HG03432 (cell line): ENCODE data around the gene ATP6V1B1.
A peak's percentile ranks its signal among the peaks of the same experiment; 100 is the strongest.

Experiments used
- ATAC-seq: cut with Tn5 transposase; IDR thresholded peaks from one replicate; pipeline ENCODE4 v1.9.1; 2021; ENCODE audit warnings: mild to moderate bottlenecking, moderate library complexity; ENCODE audit not compliant: unreplicated experiment

The ATP6V1B1 gene

GRCh38 chr2:70964596-70965386, 29.1 kb downstream of the ATP6V1B1 start:
- peak; percentile 92 for ATAC-seq

DNA sequence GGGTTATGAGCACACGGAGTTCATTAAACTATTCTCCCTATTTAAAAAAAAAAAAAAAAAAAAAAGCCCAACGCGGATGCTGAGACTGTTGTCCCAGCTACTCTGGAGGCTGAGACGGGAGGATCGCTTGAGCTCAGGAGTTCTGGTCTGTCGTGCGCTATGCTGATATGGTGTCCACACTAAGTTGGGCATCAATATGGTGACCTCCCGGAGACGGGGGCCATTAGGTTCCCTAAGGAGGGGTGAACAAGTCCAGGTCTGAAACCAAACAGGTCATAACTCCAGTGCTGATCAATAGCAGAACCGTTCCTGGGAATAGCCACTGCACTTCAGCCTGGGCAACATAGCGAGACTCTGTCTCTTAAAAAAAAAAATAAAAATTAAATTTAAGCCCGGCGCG, 29.8 kb downstream of the ATP6V1B1 start:
- no peak for ATAC-seq

DNA sequence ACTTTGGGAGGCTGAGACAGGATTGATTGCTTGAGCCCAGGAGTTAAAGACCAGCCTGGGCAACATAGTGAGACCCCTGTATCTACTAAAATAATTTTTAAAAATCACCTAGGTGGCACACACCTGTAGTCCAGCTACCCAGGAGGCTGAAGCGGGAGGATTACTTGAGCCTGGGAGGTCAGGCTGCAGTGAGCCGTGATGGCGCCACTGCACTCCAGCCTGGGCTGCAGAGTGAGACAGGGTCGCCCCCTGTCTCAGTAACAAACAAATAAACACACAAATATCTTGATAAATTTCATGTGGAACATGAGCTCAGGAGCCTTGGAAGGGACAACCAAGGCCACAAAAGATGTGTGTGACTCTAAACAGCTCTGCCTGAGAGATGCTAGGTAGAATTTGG, 31.0 kb downstream of the ATP6V1B1 start:
- no peak for ATAC-seq

DNA sequence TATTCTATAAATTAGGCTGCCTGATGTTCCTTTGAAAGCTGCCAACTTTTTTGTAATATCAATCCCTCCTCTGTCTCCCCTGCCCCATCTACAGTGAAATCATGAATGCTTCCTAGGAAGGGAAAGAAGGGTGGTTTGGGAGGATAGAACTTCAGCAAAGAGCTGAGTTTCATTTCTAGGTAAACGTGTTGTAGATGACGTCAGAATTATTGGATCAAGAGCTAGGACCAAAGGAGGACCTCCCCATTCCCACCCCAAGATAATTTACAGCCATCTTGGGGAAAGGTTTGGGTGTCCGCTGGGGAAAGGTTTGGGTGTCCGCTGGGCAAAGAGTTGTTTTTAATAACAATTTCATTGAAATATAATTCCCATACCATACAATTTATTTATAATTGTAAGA, 31.5 kb downstream of the ATP6V1B1 start:
- ATAC-seq, result no peak

DNA sequence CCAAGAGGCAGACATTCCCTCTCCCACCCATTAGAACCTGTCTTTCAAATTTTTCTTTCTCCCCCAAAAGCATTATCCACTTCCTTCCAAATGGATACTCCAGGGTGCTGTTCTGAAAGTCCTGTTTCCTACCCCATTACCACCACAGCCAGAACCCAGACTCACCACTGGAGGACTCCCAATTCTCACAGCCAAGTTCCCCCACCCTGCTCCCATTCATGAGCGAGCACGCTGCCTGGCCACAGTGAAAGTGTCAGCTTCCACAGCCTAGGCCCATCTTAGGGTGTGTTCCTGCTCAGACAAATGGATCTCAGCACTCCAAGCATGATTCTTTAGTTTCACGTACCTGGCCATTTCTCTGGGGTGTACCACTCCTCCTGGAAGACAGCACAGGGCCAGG, 38.9 kb downstream of the ATP6V1B1 start:
- no peak for ATAC-seq

DNA sequence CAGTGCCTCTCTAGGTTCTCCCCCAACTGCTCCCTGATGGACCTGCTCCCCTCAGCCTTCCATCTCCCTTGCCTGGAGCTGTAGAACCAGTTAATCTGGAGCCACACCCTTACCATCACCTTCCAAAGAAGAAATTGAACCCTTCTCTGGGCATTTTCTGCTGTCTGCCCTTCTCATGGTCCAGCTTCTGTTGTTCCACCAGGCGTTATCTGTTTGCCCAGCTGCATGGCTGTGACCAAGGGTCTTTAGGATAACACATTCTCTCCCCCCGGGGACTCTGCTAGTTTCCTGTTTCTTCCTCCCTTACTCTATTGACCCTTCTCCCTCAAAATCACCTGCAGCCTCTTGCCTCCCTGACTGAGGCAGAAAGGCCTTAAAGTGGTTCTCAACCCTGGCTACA, 39.5 kb downstream of the ATP6V1B1 start:
- ATAC-seq, result no peak

GRCh38 chr2:70977605-70978205, 42.0 kb downstream of the ATP6V1B1 start:
- no peak for ATAC-seq

- peak; percentile 40 for ATAC-seq
Observed at GRCh38 chr2:70978341-70979179, 42.9 kb downstream of the ATP6V1B1 start, which contains the start of gene ANKRD53. TSS of gene ANKRD53 (plus strand) at chr2:70978630. CDS start at chr2:70978646, 16 bp downstream.

GRCh38 chr2:70979180-70979488, 43.4 kb downstream of the ATP6V1B1 start:
- no peak for ATAC-seq

DNA sequence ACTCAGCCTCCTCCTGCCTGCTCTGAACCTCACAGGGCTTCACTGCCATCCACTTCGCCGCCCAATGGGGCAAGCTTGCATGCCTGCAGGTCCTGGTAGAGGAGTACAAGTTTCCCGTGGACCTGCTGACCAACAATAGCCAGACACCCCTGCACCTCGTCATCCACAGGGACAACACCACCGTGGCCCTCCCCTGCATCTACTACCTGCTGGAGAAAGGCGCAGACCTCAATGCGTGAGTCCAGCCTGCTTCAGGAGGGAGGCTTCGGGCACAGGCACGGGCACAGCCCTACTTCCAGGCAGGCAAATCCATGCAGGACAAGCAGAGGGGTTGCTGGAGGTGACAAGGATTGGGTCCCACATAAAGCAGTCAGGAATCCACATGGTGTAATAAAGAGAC, 43.9 kb downstream of the ATP6V1B1 start:
- no peak for ATAC-seq

- ATAC-seq, result no peak
Observed at GRCh38 chr2:70981421-70981820, 45.7 kb downstream of the ATP6V1B1 start.

DNA sequence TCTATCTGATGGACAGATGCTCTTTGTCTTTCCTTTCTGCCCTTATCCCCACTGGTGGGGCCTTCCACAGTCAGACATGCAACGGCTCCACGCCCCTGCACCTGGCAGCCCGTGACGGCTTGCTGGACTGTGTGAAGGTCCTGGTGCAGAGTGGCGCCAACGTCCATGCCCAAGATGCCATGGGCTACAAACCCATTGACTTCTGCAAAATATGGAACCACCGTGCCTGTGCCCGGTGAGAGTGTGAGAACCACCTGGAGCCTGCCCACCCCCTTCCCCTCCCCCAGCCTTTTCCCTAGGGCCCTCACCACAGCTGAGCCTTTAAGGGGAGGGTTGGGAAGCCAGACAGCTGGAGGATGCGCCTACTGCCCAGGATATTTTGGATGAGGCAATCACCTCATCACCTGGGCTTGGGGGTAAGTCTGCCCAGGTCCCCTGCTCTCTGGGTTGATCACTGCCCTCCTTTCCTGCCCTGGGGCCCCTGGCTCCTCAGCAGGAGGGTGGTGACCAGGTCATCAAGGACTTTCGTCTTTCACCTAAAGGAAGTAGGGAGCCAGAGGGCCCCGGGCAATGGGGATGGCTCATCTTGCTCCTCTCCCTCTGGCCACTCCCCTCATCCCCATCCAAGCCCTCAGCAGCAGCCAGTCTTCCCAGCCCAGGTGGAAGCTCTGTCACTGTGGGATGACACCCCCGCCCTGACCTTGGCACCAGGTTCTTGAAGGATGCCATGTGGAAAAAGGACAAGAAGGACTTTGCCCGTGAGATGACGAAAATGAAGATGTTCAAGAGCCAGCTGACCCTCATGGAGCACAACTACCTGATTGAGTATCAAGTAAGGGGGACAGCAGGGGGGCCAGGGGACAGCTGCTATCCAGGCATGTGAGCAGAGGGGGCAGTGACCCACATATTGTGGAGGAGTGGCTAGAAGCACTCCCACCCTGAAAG, 46.4 kb downstream of the ATP6V1B1 start:
- ATAC-seq, result no peak

DNA sequence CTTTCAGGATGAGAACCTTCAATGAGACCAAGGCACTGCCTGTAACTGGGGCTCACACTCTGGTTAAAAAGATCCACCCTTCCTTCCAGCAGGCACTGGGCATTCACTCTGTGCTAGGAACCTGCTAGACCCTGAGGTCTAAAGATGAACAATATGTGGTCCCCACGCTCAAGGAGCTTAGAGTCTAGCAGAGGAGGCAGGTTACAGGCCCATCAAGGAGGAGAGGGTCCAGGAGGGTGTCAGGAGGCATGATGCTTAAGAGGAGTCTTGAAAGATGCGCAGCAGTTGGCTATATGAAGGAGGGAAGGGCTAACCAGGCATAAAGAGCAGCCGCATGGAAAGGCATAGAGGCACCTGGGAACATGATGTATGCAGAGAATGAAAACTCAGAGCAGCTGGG, 47.3 kb downstream of the ATP6V1B1 start:
- ATAC-seq, result no peak

DNA sequence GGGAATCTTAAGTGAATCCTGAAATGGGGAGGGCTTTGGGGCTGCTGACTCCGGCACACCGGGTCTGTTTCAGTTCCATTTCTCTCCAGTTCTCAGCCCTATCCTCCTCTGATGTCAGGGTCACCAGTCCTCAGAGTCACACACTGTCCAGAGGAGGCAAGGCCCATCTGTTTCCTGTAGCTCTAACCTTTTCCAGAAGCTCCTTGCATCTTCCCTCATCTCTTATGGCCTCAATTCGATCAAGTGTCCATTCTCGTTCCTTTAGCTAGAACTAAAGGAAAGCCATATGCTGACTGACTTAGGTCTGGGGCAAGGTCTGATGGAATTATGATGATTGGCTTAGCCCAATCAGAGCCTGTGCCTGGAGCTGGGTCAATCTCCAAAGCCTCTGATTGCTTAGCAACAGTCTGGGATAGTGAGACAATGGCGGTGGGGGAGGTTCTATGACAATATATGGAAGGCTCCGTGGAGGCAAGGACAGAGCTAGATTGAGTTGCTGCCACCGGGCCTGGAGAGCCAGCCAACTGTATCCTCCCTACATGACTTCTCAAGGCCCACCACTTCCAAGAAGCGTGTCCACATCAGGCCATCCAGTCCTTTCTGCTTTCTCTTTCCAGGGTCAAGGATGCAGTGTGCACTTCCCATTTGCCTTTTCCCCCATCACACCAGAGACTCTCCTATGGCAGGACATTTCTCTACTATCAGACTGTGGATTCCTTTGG, 48.0 kb downstream of the ATP6V1B1 start:
- no peak for ATAC-seq

DNA sequence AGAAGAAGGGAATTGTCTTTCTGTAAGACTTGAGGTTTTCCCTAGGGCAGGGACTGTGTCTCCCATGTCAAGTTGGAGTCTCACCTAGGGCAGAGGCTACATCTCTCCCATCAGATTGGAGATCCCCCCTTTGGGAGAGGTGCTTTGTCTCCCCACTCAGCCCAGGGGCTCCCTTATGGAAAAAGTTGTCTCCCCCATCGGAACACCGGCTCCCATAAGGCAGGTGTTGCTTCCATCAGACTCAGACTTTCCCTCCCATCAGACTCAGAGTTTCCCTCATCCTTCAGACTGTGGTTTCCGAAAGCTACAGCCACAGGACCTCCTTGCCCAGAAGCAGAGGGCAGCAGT, 48.5 kb downstream of the ATP6V1B1 start:
- ATAC-seq, result no peak

DNA sequence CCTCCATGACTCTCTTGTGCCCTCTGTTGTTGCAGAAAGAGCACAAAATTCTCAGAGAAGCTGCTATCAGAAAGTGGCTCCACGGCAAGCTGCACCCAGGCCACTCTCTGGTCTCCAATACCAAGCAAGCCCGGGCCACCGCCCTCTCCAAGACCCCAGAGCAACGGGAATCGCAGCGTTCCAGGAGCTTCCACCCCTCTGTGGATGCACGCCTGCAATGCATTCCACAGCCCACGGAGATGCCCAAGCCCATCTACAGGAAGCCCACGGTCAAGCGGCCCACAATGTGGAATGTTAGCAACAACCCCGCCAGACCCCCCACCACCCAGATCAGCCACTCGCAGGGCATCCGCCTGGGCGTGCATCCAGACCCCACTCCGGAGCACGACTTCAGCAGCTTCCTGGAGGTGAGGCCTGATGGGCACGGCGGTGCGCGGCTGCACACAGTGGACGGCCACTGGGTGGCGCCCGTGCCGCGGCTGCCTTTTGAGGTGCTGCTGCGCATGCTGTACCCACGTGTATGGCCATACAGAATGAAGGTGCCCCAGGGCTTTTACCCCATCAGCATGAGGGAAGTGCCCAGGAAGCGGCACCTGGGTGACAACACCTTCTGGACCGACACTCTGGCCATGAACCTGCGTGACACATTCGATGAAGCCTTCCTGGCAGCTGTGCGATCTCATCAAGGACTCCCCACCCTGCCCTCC, 49.0 kb downstream of the ATP6V1B1 start:
- peak; percentile 96 for ATAC-seq

DNA sequence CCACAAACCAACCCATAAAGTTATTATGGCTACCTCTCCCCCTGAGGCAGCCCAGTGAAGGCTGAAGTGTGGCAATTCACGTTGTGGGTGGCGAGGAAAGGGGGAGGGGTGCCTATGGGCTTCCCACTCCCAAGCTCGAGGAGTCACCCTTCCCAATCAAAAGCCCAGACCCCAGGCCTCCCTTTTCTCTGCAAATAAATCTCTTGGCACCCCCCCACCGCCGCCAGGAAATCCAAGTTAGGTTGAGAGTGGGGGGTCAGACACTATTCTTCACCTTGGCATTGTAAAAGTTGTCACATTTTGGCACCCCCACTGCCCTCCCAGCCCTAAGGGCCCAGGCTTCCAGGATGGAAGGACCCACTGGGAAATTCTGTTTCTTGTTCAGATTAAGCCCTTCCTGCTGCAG, 49.6 kb downstream of the ATP6V1B1 start:
- ATAC-seq, result no peak

GRCh38 chr2:70985956-70986355, 50.3 kb downstream of the ATP6V1B1 start:
- ATAC-seq, result no peak

GRCh38 chr2:70986499-70987189, 50.9 kb downstream of the ATP6V1B1 start:
- no peak for ATAC-seq
